Measurements from ENCODE around the gene GRM7. TPM values are rescaled to one million over a fixed set of nuclear protein-coding genes. Genes with fewer than 3 reads are reported as not detected.

GRM7 gene
- total and polyA plus RNA-seq, 12 donors = 0.27 to 7.8 (median 3.2) TPM; not detected in 3

- Histone ChIP-seq H3K4me1 (replicated peaks in 1 of 2) (no peaks in the 10 kb centered on the region), H3K27me3 (no peaks in the 10 kb centered on the region), H3K36me3 (replicated peaks in 1 of 2) (no peaks in the 10 kb centered on the region), H3K27ac (no peak overlapping the region), H3K9me3 (replicated peaks in 1 of 3) (no peaks in the 10 kb centered on the region), H3K4me3 (no peak overlapping the region)
- 60 to 64% (median 62%) methylated on average over 4 to 5 of the region's 5 CpGs for WGBS, 4 donors
- DNase-seq = no peak
- no peak for TF ChIP-seq CTCF (IDR thresholded peaks at IDR 0.05)
- no peak for TF ChIP-seq POLR2A (IDR thresholded peaks at IDR 0.05)
- intact Hi-C loops (cut with DNase I) = no loop called here
Measured at GRCh38 chr3:7637694-7638093, 776.8 kb downstream of the GRM7 start.

- no peaks in the 10 kb centered on the region for H3K4me1 ChIP-seq (replicated peaks in 1 of 2)
- H3K9me3 ChIP-seq (replicated peaks in 1 of 3) = no peaks in the 10 kb centered on the region
- intact Hi-C loops (cut with DNase I) = no loop called here
- TF ChIP-seq POLR2A (IDR thresholded peaks at IDR 0.05) (no peak), CTCF (IDR thresholded peaks at IDR 0.05) (no peak)
- no peak overlapping the region for H3K27ac ChIP-seq
- H3K36me3 ChIP-seq (replicated peaks in 1 of 2) = no peaks in the 10 kb centered on the region
- H3K27me3 ChIP-seq = no peaks in the 10 kb centered on the region
- no peak overlapping the region for H3K4me3 ChIP-seq
- DNase-seq = no peak
Measured at GRCh38 chr3:7638103-7638502, 777.2 kb downstream of the GRM7 start.

- DNase-seq = no peak
- Histone ChIP-seq H3K9me3 (replicated peaks in 1 of 3) (no peaks in the 10 kb centered on the region), H3K36me3 (replicated peaks in 1 of 2) (no peaks in the 10 kb centered on the region), H3K27ac (no peak overlapping the region), H3K4me3 (no peak overlapping the region), H3K4me1 (replicated peaks in 1 of 2) (no peaks in the 10 kb centered on the region), H3K27me3 (no peaks in the 10 kb centered on the region)
- TF ChIP-seq CTCF (IDR thresholded peaks at IDR 0.05) (no peak), POLR2A (IDR thresholded peaks at IDR 0.05) (no peak)
- intact Hi-C loops (cut with DNase I) = no loop called here
Measured at GRCh38 chr3:7640787-7641186, 779.9 kb downstream of the GRM7 start.

GRCh38 chr3:7646851-7647250, 785.9 kb downstream of the GRM7 start:
- TF ChIP-seq POLR2A (IDR thresholded peaks at IDR 0.05) (no peak), CTCF (IDR thresholded peaks at IDR 0.05) (no peak)
- 58 to 78% (median 72%) methylated on average over 5 of the region's 5 CpGs for WGBS, 4 donors
- Histone ChIP-seq H3K27ac (no peak overlapping the region), H3K36me3 (replicated peaks in 1 of 2) (no peaks in the 10 kb centered on the region), H3K4me1 (replicated peaks in 1 of 2) (no peaks in the 10 kb centered on the region), H3K9me3 (replicated peaks in 1 of 3) (no peaks in the 10 kb centered on the region), H3K4me3 (no peak overlapping the region), H3K27me3 (no peaks in the 10 kb centered on the region)
- no peak for DNase-seq
- intact Hi-C loops (cut with DNase I) = no loop called here

All from adrenal gland (tissue), 12 donors.